ENCODE results near the gene GFRA1. TPM values are rescaled to one million over a fixed set of nuclear protein-coding genes. Genes with fewer than 3 reads are reported as not detected.

The GFRA1 gene
- polyA plus RNA-seq, 1 of the 3 experiments (the other 2 are of a cell fraction): 1.6 TPM

GRCh38 chr10:116154651-116155050 lies 118.4 kb downstream of the GFRA1 start:
- 11% methylated on average over 1 of the region's 1 CpG for WGBS (ENCODE audit: low lambda C conversion rate)
- no peak overlapping the region for H3K4me3 ChIP-seq (ENCODE audit: low read depth in 2 of 2, low read length in 1 of 2)
- H3K4me1 ChIP-seq (ENCODE audit: control insufficient read depth in 1 of 2, insufficient read depth in 2 of 2, low read depth in 1 of 2, low read length in 1 of 2): no peaks in the 10 kb centered on the region
- H3K79me2 ChIP-seq (ENCODE audit: insufficient read depth): no peaks in the 10 kb centered on the region
- TF ChIP-seq POLR2AphosphoS5 (IDR thresholded peaks at IDR 0.05; ENCODE audit: low read depth, low read length) (no peak), TAF1 (IDR thresholded peaks at IDR 0.05; ENCODE audit: borderline replicate concordance, low read depth, low read length) (no peak), TCF12 (IDR thresholded peaks at IDR 0.05) (no peak), CHD2 (IDR thresholded peaks at IDR 0.05; ENCODE audit: low read length, partially characterized antibody) (no peak), MEF2A (IDR thresholded peaks at IDR 0.05; ENCODE audit: borderline replicate concordance, low read depth) (no peak), NRF1 (IDR thresholded peaks at IDR 0.05; ENCODE audit: low read depth, low read length) (no peak), RXRA (IDR thresholded peaks at IDR 0.05; ENCODE audit: borderline replicate concordance, low read depth) (no peak)
- TF ChIP-seq, protein P1, sequence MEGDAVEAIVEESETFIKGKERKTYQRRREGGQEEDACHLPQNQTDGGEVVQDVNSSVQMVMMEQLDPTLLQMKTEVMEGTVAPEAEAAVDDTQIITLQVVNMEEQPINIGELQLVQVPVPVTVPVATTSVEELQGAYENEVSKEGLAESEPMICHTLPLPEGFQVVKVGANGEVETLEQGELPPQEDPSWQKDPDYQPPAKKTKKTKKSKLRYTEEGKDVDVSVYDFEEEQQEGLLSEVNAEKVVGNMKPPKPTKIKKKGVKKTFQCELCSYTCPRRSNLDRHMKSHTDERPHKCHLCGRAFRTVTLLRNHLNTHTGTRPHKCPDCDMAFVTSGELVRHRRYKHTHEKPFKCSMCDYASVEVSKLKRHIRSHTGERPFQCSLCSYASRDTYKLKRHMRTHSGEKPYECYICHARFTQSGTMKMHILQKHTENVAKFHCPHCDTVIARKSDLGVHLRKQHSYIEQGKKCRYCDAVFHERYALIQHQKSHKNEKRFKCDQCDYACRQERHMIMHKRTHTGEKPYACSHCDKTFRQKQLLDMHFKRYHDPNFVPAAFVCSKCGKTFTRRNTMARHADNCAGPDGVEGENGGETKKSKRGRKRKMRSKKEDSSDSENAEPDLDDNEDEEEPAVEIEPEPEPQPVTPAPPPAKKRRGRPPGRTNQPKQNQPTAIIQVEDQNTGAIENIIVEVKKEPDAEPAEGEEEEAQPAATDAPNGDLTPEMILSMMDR (IDR thresholded peaks at IDR 0.05): no peak
- no peaks in the 10 kb centered on the region for H3K9me2 ChIP-seq
- no peak overlapping the region for H3K27ac ChIP-seq (ENCODE audit: low read depth in 2 of 2, low read length in 1 of 2)
- CTCF ChIA-PET: interaction anchor here (0.7 to 1.0 kb wide), 2 partner anchors 9 to 17 kb away, joined by 3 read pairs; no protein-coding TSS in a partner anchor
- no peaks in the 10 kb centered on the region for H3K9me3 ChIP-seq
- H4K20me1 ChIP-seq (ENCODE audit: insufficient read depth): no peaks in the 10 kb centered on the region
- no peak overlapping the region for H2AFZ ChIP-seq (ENCODE audit: low read depth)
- no peak for DNase-seq
- POLR2A ChIA-PET: no interaction called here
- H3K9ac ChIP-seq: no peak overlapping the region
- H3K27me3 ChIP-seq (ENCODE audit: insufficient read depth): no peaks in the 10 kb centered on the region
- H3F3A ChIP-seq (replicated peaks; ENCODE audit: insufficient read depth): no peaks in the 10 kb centered on the region
- H3K36me3 ChIP-seq (replicated peaks in 1 of 2; ENCODE audit: control insufficient read depth in 1 of 2, insufficient read depth in 2 of 2, low read length in 1 of 2): no peaks in the 10 kb centered on the region
- H3K4me2 ChIP-seq: no peak overlapping the region

- CTCF ChIA-PET: no interaction called here
- no peak overlapping the region for H3K4me3 ChIP-seq (ENCODE audit: low read depth in 2 of 2, low read length in 1 of 2)
- TF ChIP-seq, protein P2, sequence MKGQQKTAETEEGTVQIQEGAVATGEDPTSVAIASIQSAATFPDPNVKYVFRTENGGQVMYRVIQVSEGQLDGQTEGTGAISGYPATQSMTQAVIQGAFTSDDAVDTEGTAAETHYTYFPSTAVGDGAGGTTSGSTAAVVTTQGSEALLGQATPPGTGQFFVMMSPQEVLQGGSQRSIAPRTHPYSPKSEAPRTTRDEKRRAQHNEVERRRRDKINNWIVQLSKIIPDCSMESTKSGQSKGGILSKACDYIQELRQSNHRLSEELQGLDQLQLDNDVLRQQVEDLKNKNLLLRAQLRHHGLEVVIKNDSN (IDR thresholded peaks at IDR 0.05; ENCODE audit: borderline replicate concordance, low read depth): no peak
- TF ChIP-seq, protein P3, sequence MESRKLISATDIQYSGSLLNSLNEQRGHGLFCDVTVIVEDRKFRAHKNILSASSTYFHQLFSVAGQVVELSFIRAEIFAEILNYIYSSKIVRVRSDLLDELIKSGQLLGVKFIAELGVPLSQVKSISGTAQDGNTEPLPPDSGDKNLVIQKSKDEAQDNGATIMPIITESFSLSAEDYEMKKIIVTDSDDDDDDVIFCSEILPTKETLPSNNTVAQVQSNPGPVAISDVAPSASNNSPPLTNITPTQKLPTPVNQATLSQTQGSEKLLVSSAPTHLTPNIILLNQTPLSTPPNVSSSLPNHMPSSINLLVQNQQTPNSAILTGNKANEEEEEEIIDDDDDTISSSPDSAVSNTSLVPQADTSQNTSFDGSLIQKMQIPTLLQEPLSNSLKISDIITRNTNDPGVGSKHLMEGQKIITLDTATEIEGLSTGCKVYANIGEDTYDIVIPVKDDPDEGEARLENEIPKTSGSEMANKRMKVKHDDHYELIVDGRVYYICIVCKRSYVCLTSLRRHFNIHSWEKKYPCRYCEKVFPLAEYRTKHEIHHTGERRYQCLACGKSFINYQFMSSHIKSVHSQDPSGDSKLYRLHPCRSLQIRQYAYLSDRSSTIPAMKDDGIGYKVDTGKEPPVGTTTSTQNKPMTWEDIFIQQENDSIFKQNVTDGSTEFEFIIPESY (IDR thresholded peaks at IDR 0.05; ENCODE audit: borderline replicate concordance, low read depth): no peak
- TF ChIP-seq RCOR1 (IDR thresholded peaks at IDR 0.05; ENCODE audit: low read length): no peak
- no peak for TF ChIP-seq FOSL2 (IDR thresholded peaks at IDR 0.05; ENCODE audit: borderline replicate concordance, low read depth)
- TF ChIP-seq NRF1 (IDR thresholded peaks at IDR 0.05; ENCODE audit: low read depth, low read length): no peak
- TF ChIP-seq, protein P1 (IDR thresholded peaks at IDR 0.05): no peak
Observed at GRCh38 chr10:116151076-116151475, 121.9 kb downstream of the GFRA1 start.

More at GRCh38 chr10:116151076-116151475, 121.9 kb downstream of the GFRA1 start:
- Histone ChIP-seq H3K27ac (ENCODE audit: low read depth in 2 of 2, low read length in 1 of 2) (no peak overlapping the region), H3F3A (replicated peaks; ENCODE audit: insufficient read depth) (no peaks in the 10 kb centered on the region), H3K36me3 (replicated peaks in 1 of 2; ENCODE audit: control insufficient read depth in 1 of 2, insufficient read depth in 2 of 2, low read length in 1 of 2) (no peaks in the 10 kb centered on the region), H3K9me2 (no peaks in the 10 kb centered on the region), H3K79me2 (ENCODE audit: insufficient read depth) (no peaks in the 10 kb centered on the region), H3K9ac (no peak overlapping the region), H3K4me2 (no peak overlapping the region), H3K9me3 (no peaks in the 10 kb centered on the region), H2AFZ (ENCODE audit: low read depth) (no peak overlapping the region), H4K20me1 (ENCODE audit: insufficient read depth) (no peaks in the 10 kb centered on the region), H3K27me3 (ENCODE audit: insufficient read depth) (no peaks in the 10 kb centered on the region), H3K4me1 (ENCODE audit: control insufficient read depth in 1 of 2, insufficient read depth in 2 of 2, low read depth in 1 of 2, low read length in 1 of 2) (no peaks in the 10 kb centered on the region)
- POLR2A ChIA-PET: no interaction called here
- no peak for DNase-seq

Measured in SK-N-SH (cell line).